ENCODE measurements around the gene MRO.

DNA sequence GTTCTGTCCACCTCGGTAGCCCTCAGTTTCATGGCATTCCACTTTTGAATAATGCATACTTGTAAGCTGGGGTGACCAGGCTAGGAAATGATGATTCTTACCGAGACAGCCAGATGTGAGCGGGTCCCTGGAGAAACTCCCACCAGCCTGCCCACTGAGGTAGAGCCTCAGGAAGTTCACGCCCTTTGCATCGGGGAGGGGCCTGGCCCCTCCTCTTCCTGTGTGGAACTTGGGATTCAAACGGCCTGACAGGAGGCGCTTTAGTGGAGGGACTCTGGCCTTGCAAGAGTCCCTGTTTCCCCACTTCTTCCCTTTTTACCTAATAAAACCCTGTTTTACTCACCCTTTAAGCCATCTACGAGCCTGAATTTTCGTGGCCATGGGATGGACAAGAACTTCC lies 44.6 kb downstream of the MRO start:
- TF ChIP-seq SPI1 (IDR thresholded peaks at IDR 0.05; ENCODE audit: low read depth, low read length) (no peak), POLR2AphosphoS5 (IDR thresholded peaks at IDR 0.05; ENCODE audit: low read depth, low read length) (no peak), POLR2A (IDR thresholded peaks at IDR 0.05; ENCODE audit: low read depth, low read length) (no peak), TAF1 (IDR thresholded peaks at IDR 0.05; ENCODE audit: low read depth, low read length) (no peak), POU2F2 (IDR thresholded peaks at IDR 0.05; ENCODE audit: low read depth, low read length) (no peak)
